ENCODE data around the gene TNKS2.
"Not testable (repeated sequence)": the region's sequence is repeated elsewhere in the genome, so short reads cannot be mapped to it uniquely, and the experiment has no call there.

The TNKS2 gene

DNA sequence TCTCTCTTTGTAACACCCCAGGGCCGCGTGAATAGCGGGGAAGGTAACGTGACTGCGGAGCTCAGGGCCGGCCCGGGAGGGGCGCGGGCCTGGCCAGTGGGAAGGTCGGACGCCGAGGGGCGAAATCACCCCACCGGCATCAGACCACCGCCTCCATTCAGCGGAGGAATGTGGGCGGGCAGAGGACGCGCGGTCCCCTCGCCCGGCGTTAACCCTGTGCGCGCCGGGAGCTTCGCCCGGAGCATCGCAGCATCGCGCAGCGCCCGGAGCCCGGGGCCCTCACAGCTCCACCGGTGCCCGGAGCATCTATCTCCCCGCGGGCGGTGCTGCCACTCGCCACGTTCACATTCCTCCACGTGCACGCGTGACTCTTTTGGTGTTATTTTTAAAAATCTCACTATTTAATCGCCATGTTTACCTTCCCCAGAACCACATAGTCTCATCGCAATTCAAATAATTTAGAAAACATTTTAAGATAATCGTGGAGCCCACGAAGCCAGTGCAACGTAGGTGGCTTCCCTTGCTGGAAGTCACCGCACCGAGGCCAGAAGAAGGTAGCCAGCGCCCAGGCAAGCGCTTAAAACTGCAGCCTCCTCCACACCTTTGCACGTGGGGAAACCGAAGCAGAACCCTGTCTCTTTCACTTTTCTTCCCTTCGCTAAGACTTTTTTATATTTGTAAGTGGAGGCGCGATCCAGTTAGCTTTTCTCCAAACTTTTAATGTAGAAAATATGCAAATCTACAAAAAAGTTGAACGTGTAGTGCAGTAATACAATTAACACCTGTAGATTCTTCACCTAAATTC is 89.2 kb downstream of the TNKS2 start:
- no peaks in the 10 kb centered on the region for H3K9me3 ChIP-seq (ENCODE audit: severe bottlenecking)
- TF ChIP-seq, protein P1, sequence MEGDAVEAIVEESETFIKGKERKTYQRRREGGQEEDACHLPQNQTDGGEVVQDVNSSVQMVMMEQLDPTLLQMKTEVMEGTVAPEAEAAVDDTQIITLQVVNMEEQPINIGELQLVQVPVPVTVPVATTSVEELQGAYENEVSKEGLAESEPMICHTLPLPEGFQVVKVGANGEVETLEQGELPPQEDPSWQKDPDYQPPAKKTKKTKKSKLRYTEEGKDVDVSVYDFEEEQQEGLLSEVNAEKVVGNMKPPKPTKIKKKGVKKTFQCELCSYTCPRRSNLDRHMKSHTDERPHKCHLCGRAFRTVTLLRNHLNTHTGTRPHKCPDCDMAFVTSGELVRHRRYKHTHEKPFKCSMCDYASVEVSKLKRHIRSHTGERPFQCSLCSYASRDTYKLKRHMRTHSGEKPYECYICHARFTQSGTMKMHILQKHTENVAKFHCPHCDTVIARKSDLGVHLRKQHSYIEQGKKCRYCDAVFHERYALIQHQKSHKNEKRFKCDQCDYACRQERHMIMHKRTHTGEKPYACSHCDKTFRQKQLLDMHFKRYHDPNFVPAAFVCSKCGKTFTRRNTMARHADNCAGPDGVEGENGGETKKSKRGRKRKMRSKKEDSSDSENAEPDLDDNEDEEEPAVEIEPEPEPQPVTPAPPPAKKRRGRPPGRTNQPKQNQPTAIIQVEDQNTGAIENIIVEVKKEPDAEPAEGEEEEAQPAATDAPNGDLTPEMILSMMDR (IDR thresholded peaks at IDR 0.05; ENCODE audit: poor library complexity, severe bottlenecking): no peak
- H3K4me1 ChIP-seq (ENCODE audit: insufficient read depth, poor library complexity, severe bottlenecking): peaks cover 14% of the 10 kb centered on the region
- H3K4me3 ChIP-seq (ENCODE audit: severe bottlenecking): peak overlapping the region; percentile 29
- DNase-seq (ENCODE audit: low spot score): no peak
- peak; percentile 72 for ATAC-seq (ENCODE audit: low read depth)
- no peaks in the 10 kb centered on the region for H3K36me3 ChIP-seq (ENCODE audit: low read depth)
- H3K27ac ChIP-seq (ENCODE audit: poor library complexity, severe bottlenecking): no peak overlapping the region
- H3K27me3 ChIP-seq (ENCODE audit: insufficient read depth, poor library complexity, severe bottlenecking): no peaks in the 10 kb centered on the region

DNA sequence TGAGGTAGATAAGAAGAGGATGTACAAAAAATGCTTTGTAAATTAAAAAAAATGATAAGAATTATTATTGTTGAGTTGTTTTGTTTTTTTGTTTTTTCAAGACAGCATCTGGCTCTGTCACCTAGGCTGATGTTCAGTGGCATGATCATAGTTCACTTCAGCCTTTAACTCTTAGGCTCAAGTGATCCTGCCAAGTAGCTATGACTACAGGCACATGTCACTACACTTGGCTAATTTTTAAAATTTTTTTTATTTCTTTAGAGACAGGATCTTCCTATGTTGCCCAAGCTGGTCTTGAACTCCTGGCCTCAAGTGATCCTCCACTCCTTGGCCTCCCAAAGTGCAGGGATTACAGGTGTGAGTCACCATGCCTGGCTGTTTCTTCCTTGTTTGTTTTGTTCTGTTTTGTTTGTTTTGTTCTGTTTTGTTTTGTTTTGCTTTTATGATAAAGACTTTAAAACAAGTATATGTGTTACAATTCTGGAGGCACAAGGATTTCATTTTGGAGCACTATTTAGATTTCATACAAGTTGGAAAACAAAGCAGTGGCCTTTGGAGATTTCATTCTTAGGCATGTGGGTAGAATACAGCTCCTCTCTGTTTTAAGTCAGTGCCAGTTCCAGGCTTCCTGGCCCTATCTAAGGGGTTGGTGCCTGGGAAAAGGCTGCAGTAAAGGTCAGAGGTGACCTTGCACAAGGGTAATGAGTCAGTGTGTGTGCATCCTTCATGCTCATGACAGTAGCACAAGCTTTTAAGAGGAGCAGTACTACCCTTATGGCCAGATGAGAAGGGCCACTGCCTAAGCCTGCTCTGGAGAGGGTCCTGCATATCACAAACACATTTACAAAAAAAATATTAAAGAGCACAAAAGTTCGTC is 93.1 kb downstream of the TNKS2 start:
- no peak for DNase-seq (ENCODE audit: low spot score)
- Histone ChIP-seq H3K4me3 (ENCODE audit: severe bottlenecking) (no peak overlapping the region), H3K9me3 (ENCODE audit: severe bottlenecking) (no peaks in the 10 kb centered on the region), H3K36me3 (ENCODE audit: low read depth) (no peaks in the 10 kb centered on the region), H3K4me1 (ENCODE audit: insufficient read depth, poor library complexity, severe bottlenecking) (peaks cover 14% of the 10 kb centered on the region), H3K27me3 (ENCODE audit: insufficient read depth, poor library complexity, severe bottlenecking) (no peaks in the 10 kb centered on the region), H3K27ac (ENCODE audit: poor library complexity, severe bottlenecking) (no peak overlapping the region)
- TF ChIP-seq, protein P1 (IDR thresholded peaks at IDR 0.05; ENCODE audit: poor library complexity, severe bottlenecking): no peak
- peak; percentile 80 for ATAC-seq (ENCODE audit: low read depth)

GRCh38 chr10:91893051-91893450 is 94.8 kb downstream of the TNKS2 start:
- TF ChIP-seq, protein P1 (IDR thresholded peaks at IDR 0.05; ENCODE audit: poor library complexity, severe bottlenecking): no peak
- Histone ChIP-seq H3K4me3 (ENCODE audit: severe bottlenecking) (no peak overlapping the region), H3K4me1 (ENCODE audit: insufficient read depth, poor library complexity, severe bottlenecking) (peaks cover 1% of the 10 kb centered on the region), H3K9me3 (ENCODE audit: severe bottlenecking) (no peaks in the 10 kb centered on the region), H3K27me3 (ENCODE audit: insufficient read depth, poor library complexity, severe bottlenecking) (no peaks in the 10 kb centered on the region), H3K27ac (ENCODE audit: poor library complexity, severe bottlenecking) (no peak overlapping the region), H3K36me3 (ENCODE audit: low read depth) (no peaks in the 10 kb centered on the region)
- DNase-seq (ENCODE audit: low spot score): no peak
- ATAC-seq (ENCODE audit: low read depth): no peak

GRCh38 chr10:91894261-91894685 is 96.0 kb downstream of the TNKS2 start:
- not testable (repeated sequence) for H3K27ac ChIP-seq (ENCODE audit: poor library complexity, severe bottlenecking); ATAC-seq (ENCODE audit: low read depth); H3K27me3 ChIP-seq (ENCODE audit: insufficient read depth, poor library complexity, severe bottlenecking); H3K4me1 ChIP-seq (ENCODE audit: insufficient read depth, poor library complexity, severe bottlenecking); DNase-seq (ENCODE audit: low spot score); H3K36me3 ChIP-seq (ENCODE audit: low read depth); H3K9me3 ChIP-seq (ENCODE audit: severe bottlenecking); H3K4me3 ChIP-seq (ENCODE audit: severe bottlenecking)

- Histone ChIP-seq H3K27me3 (ENCODE audit: insufficient read depth, poor library complexity, severe bottlenecking) (no peaks in the 10 kb centered on the region), H3K36me3 (ENCODE audit: low read depth) (no peaks in the 10 kb centered on the region), H3K4me1 (ENCODE audit: insufficient read depth, poor library complexity, severe bottlenecking) (peaks cover 2% of the 10 kb centered on the region), H3K27ac (ENCODE audit: poor library complexity, severe bottlenecking) (no peak overlapping the region), H3K9me3 (ENCODE audit: severe bottlenecking) (no peaks in the 10 kb centered on the region), H3K4me3 (ENCODE audit: severe bottlenecking) (no peak overlapping the region)
- no peak for ATAC-seq (ENCODE audit: low read depth)
- no peak for DNase-seq (ENCODE audit: low spot score)
- TF ChIP-seq, protein P1 (IDR thresholded peaks at IDR 0.05; ENCODE audit: poor library complexity, severe bottlenecking): no peak
These were observed 98.1 kb downstream of the TNKS2 start for GRCh38 chr10:91896212-91896756.
